ENCODE measurements around the gene CCDC82.
"Not testable (repeated sequence)": the region's sequence is repeated elsewhere in the genome, so short reads cannot be mapped to it uniquely, and the experiment has no call there.

Gene CCDC82

GRCh38 chr11:96389720-96390487 lies at the start of gene CCDC82, which contains the start of gene JRKL:
TSS of gene CCDC82 (minus strand) at chr11:96389912. CDS start at chr11:96384747, 5,165 bp downstream.
TSS of gene JRKL (plus strand) at chr11:96390013. CDS start at chr11:96390650, 637 bp downstream.
- peak within 1 kb of the TSS; percentile 67 to 96 (median 90) for H3K27ac ChIP-seq

GRCh38 chr11:96432654-96433053 lies 42.9 kb upstream of the CCDC82 start:
- H3K27ac ChIP-seq, H3K4me3 ChIP-seq: not testable (repeated sequence)

More at GRCh38 chr11:96389720-96390487, at the start of gene CCDC82, which contains the start of gene JRKL:
- H3K4me3 ChIP-seq: peak within 1 kb of the TSS; percentile 58 to 96 (median 83)

DNA sequence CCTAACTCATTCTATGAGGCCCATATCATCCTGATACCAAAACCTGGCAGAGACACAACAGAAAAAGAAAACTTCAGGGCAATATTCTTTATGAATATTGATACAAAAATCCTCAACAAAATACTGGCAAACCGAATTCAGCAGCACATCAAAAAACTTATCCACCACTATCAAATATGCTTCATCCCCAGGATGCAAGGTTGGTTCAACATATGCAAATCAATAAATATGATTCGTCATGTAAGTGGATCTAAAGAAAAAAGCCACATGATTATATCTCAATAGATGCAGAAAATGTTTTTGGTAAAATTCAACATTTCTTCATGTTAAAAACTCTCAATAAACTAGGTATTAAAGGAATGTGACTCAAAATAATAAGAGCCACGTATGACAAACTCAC lies 41.0 kb upstream of the CCDC82 start:
- Histone ChIP-seq H3K4me3 (no peak overlapping the region), H3K27ac (no peak overlapping the region)

GRCh38 chr11:96424693-96425092 lies 35.0 kb upstream of the CCDC82 start:
- Histone ChIP-seq H3K4me3 (no peak overlapping the region), H3K27ac (no peak overlapping the region)

DNA sequence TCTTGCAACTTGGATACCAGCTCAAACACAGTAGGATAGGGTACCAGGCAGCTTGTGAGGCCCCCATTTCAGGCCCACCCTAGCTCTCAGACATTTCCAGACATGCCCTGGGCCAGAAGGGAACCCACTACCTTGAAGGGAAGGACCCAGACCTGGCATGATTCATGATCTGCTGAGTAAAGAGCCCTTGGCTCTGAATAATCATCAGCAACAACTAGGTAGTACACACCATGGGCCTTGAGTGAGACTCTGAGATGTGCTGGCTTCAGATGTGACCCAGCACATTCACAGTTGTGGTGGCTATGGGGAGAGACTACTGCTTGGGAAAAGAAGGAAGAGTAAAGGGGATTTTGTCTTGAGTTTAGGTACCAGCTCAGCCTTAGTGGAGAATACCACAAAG lies 23.7 kb upstream of the CCDC82 start:
- no peak overlapping the region for H3K27ac ChIP-seq
- no peak overlapping the region for H3K4me3 ChIP-seq

- no peak overlapping the region for H3K27ac ChIP-seq
- no peak overlapping the region for H3K4me3 ChIP-seq
Observed at GRCh38 chr11:96412761-96413381, 23.2 kb upstream of the CCDC82 start.

DNA sequence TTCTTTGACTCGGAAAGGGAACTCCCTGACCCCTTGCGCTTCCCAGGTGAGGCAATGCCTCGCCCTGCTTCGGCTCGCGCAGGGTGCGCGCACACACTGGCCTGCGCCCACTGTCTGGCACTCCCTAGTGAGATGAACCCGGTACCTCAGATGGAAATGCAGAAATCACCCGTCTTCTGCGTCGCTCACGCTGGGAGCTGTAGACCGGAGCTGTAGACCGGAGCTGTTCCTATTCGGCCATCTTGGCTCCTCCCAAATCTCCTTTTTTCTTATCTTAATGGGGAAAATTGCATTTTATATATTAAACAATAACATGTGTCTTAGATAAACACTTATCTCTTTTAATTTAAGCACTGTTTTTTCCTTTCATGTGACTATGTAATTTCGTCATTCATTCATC lies 21.7 kb upstream of the CCDC82 start:
- Histone ChIP-seq H3K27ac (peak overlapping the region in 1 of 21 experiments; percentile 30), H3K4me3 (peak overlapping the region in 3 of 7 experiments; percentile 17 to 29 (median 26))

GRCh38 chr11:96400697-96401096 lies 11.0 kb upstream of the CCDC82 start:
- no peak overlapping the region for H3K4me3 ChIP-seq
- H3K27ac ChIP-seq: no peak overlapping the region

GRCh38 chr11:96397863-96398262 lies 8.2 kb upstream of the CCDC82 start:
- no peak overlapping the region for H3K27ac ChIP-seq

DNA sequence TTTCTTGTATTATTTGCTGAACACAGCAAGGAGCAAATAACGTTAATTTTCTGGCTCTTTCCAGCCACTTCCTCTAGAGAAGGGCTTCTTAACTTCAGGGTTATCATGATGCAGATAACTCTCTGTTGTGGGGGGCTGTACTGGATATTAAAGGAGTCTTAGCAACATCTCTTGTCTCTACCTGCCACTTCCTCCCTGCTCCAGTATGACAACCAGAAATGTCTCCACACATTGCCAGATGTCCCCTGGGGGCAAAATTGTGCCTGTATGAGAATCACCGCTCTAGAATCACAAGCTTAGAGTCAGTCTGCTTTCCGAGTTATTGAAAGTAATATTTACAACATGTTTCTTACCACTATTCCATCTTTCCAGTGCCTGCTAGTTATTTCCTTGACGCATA lies 6.9 kb upstream of the CCDC82 start:
- Histone ChIP-seq H3K27ac (no peak overlapping the region), H3K4me3 (no peak overlapping the region)

More at GRCh38 chr11:96397863-96398262, 8.2 kb upstream of the CCDC82 start:
- H3K4me3 ChIP-seq: no peak overlapping the region

GRCh38 chr11:96394773-96395172 lies 5.1 kb upstream of the CCDC82 start:
- Histone ChIP-seq H3K4me3 (no peak overlapping the region), H3K27ac (no peak overlapping the region)

DNA sequence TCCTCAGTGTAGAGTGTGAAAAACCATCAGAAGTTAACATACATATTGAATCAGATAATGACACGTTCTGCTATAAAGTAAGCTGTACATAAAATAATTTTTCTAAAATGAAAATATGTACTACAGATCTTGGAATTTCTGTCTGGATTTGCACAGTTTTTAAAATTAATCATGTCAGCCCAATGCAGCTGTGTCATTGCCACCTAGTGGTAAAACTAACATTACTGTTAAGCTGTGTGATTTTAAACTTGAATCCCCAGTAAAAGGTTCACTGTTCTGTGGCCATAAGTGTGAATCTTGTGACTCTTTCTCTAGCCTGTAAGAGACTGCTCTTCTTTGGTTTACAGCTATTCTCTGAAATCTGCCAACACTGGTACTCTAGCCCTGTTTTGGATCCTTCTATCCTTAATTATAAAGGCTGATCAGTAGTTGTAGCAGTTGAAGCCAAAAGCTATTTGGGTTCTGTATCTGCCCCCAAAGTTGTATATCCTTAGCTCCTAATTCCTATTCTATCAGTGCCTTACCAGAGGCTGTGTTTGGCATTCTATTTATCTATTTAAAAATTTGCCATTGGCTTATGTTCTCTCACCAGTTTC lies 4.1 kb upstream of the CCDC82 start:
- H3K27ac ChIP-seq: no peak overlapping the region
- no peak overlapping the region for H3K4me3 ChIP-seq

- Histone ChIP-seq H3K27ac (no peak overlapping the region), H3K4me3 (no peak overlapping the region)
Observed at GRCh38 chr11:96391698-96392307, 2.1 kb upstream of the CCDC82 start.

- peak overlapping the region; percentile 58 to 96 (median 83) for H3K4me3 ChIP-seq
- H3K27ac ChIP-seq: peak overlapping the region in 20 of 21 experiments; percentile 77 to 96 (median 90)
Observed at GRCh38 chr11:96390488-96390792, 728 bp upstream of the CCDC82 start.

DNA sequence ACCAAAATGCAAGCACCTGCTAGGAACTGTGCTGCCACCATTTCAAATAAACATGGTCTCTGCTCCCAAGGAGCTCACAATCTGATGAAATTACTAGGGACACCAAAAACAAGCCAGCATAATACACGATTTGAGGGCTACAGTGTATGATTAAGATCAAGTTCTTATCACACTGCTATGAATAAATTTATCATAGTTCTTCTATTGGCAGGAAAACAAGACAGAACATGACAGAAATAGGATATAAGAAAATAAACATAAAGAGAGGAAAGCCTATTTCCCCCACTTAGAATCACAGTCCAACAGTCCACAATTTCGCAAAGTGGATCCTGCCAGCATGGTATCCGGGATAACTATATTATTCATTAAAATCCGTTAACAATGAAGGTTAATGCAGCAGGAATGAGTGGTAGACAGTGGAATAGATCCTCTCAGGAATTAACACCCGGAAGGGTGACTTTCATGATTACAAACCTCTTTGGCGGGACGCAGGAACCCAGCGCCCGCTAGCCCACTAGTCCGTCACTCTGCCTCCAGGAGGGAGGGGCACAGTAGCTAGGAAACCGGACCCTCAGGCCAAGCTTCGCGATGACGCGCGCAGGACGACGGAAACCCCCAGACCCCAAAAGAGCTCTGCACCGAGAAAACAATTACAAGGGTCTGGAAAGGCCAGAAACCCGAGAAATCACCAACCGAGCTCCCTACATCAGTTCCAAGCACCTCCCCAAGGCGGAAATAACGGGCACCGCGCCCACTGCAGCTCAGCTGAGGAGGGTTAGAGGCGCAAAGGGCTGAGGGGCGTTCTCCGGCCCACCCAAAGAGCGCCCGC lies 607 bp downstream of the CCDC82 start:
- Histone ChIP-seq H3K27ac (peak overlapping the region; percentile 52 to 96 (median 90)), H3K4me3 (peak overlapping the region; percentile 58 to 96 (median 83))

GRCh38 chr11:96385187-96385586 lies 4.5 kb downstream of the CCDC82 start:
- H3K4me3 ChIP-seq: no peak overlapping the region
- H3K27ac ChIP-seq: no peak overlapping the region

DNA sequence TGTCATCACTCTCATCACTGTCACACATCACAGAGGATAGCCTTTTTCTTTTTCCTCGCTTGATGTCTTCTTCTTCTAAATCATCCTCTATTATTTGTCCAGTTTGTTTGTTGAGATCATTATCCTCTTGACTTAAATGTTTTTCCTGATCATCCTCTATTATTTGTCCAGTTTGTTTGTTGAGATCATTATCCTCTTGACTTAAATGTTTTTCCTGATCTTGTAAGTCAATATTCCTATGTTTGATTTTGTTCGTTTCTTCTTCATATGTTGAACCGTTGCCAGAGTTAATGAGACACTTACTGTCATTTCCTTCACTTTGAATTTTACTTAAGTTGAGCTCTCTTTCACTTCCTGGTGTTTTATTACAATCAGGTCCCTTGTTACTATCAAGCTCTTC lies 5.6 kb downstream of the CCDC82 start:
- H3K4me3 ChIP-seq: no peak overlapping the region
- no peak overlapping the region for H3K27ac ChIP-seq

GRCh38 chr11:96376796-96377195 lies 12.9 kb downstream of the CCDC82 start:
- Histone ChIP-seq H3K27ac (no peak overlapping the region), H3K4me3 (no peak overlapping the region)

- no peak overlapping the region for H3K27ac ChIP-seq
- no peak overlapping the region for H3K4me3 ChIP-seq
Observed at GRCh38 chr11:96373826-96374225, 15.9 kb downstream of the CCDC82 start.

DNA sequence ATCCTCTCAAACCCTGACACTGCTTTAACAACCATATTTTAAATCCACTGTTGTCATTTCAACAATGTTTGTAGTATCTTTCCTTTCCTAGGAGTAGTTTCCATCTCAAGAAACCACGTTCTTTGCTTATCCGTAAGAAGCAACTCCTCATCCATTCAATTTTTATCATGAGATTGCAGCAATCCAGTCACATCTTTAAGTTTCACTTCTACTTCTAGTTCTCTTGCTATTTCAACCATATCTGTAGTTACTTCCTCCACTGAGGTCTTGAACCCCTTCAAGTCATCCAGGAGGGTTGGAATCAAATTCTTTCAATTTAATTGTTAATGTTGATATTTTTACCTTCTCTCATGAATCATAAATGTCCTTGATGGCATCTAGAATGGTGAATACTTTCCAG lies 22.4 kb downstream of the CCDC82 start:
- no peak overlapping the region for H3K27ac ChIP-seq
- H3K4me3 ChIP-seq: no peak overlapping the region

Measured in skin epidermis (tissue), 12 donors.